MCF 10A (cell line): ENCODE measurements around the gene TSPAN17. TPM values are rescaled to one million over a fixed set of nuclear protein-coding genes. Genes with fewer than 3 reads are reported as not detected.
A peak's percentile ranks its signal among the peaks of the same experiment; 100 is the strongest.
"Not testable (repeated sequence)": the region's sequence is repeated elsewhere in the genome, so short reads cannot be mapped to it uniquely, and the experiment has no call there.

Source experiments
- Bru-seq: library from RNA; stranded (reverse); fragments of 400-500 nt; gene quantifications from one replicate; lab custom pipeline; 2021; lab: Mats Ljungman, UMichigan
- BruChase-seq, 2 experiments: library from RNA; stranded (reverse); fragments of 400-500 nt; gene quantifications; one replicate each; lab custom pipeline; 2021; lab: Mats Ljungman, UMichigan
- BruUV-seq: library from RNA; stranded (reverse); fragments of 400-500 nt; replicated peaks from 2 replicates; lab custom pipeline; 2021; lab: Mats Ljungman, UMichigan
- CTCF ChIA-PET: fragments of 300-600 bp; sonication (Branson Sonifier 250); formaldehyde crosslinking; extraction: SDS; loops from one replicate; lab custom pipeline; 2021; ENCODE audit warnings: antibody characterized with exemption, inconsistent platforms; lab: Yijun Ruan, JAX
- POLR2A ChIA-PET: fragments of 300-600, 350-650 bp; sonication (Branson Sonifier 250); formaldehyde crosslinking; extraction: SDS; loops from one replicate; lab custom pipeline; 2020; ENCODE audit warnings: antibody characterized with exemption, inconsistent platforms; lab: Yijun Ruan, JAX
- DNase-seq: peaks from one replicate; pipeline ENCODE4 v3.0.0-alpha.2; 2018; ENCODE audit not compliant: unreplicated experiment
- H3K27ac Mint-ChIP-seq: one replicate; pipeline ENCODE4 v1.8.0; 2022; ENCODE audit warnings: mild to moderate bottlenecking, low read depth, mixed read lengths; ENCODE audit not compliant: unreplicated experiment
- H3K27me3 Mint-ChIP-seq: one replicate; pipeline ENCODE4 v1.8.0; 2022; ENCODE audit warnings: mixed read lengths; ENCODE audit not compliant: insufficient read depth, unreplicated experiment
- H3K36me3 Mint-ChIP-seq: one replicate; pipeline ENCODE4 v1.8.0; 2022; ENCODE audit warnings: mild to moderate bottlenecking, moderate library complexity, mixed read lengths; ENCODE audit not compliant: insufficient read depth, unreplicated experiment
- H3K4me1 Mint-ChIP-seq: one replicate; pipeline ENCODE4 v1.8.0; 2022; ENCODE audit warnings: mixed read lengths; ENCODE audit not compliant: insufficient read depth, unreplicated experiment
- H3K4me3 Mint-ChIP-seq: one replicate; pipeline ENCODE4 v1.8.0; 2022; ENCODE audit warnings: mild to moderate bottlenecking, moderate library complexity, mixed read lengths; ENCODE audit not compliant: unreplicated experiment
- H3K9me3 Mint-ChIP-seq: one replicate; pipeline ENCODE4 v1.8.0; 2022; ENCODE audit warnings: mixed read lengths; ENCODE audit not compliant: unreplicated experiment
- intact Hi-C: fragments of 100-400 bp; cut with micrococcal nuclease; formaldehyde crosslinking; loops from 2 replicates; pipeline ENCODE4 v1.14.1; 2022
- long read RNA-seq: library from polyadenylated mRNA; stranded (forward); transcript quantifications from one replicate; pipeline ENCODE4 v2.0.0, GENCODE V29; 2022
- total RNA-seq: library from RNA; stranded (reverse); gene quantifications from 2 replicates; pipeline ENCODE4 v1.2.3, GENCODE V29; 2022
- TF ChIP-seq, protein P1 (sequence below): fragments of 200-600 bp; IDR thresholded peaks from one replicate; pipeline ENCODE4 v1.8.0; 2022; ENCODE audit warnings: antibody characterized with exemption, mild to moderate bottlenecking; ENCODE audit not compliant: unreplicated experiment

TSPAN17 gene, protein sequence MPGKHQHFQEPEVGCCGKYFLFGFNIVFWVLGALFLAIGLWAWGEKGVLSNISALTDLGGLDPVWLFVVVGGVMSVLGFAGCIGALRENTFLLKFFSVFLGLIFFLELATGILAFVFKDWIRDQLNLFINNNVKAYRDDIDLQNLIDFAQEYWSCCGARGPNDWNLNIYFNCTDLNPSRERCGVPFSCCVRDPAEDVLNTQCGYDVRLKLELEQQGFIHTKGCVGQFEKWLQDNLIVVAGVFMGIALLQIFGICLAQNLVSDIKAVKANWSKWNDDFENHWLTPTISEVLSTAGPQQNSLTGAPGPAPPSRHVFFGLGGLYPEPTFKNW
- total RNA-seq (36.7 and 47.5 TPM in 2 replicates), Bru-seq, nascent RNA (percentile 57 among the genes with signal in this experiment), BruChase-seq, experiment 1, labeled RNA remaining after a 6-hour chase (percentile 87 among the genes with signal in this experiment), BruChase-seq, experiment 2, labeled RNA remaining after a 2-hour chase (percentile 72 among the genes with signal in this experiment)
- long read RNA-seq, partial matches to known transcripts, result 11 of 18 reads
- long read RNA-seq, other reads (novel, unspliced or antisense), result 1 of 18 reads

DNA sequence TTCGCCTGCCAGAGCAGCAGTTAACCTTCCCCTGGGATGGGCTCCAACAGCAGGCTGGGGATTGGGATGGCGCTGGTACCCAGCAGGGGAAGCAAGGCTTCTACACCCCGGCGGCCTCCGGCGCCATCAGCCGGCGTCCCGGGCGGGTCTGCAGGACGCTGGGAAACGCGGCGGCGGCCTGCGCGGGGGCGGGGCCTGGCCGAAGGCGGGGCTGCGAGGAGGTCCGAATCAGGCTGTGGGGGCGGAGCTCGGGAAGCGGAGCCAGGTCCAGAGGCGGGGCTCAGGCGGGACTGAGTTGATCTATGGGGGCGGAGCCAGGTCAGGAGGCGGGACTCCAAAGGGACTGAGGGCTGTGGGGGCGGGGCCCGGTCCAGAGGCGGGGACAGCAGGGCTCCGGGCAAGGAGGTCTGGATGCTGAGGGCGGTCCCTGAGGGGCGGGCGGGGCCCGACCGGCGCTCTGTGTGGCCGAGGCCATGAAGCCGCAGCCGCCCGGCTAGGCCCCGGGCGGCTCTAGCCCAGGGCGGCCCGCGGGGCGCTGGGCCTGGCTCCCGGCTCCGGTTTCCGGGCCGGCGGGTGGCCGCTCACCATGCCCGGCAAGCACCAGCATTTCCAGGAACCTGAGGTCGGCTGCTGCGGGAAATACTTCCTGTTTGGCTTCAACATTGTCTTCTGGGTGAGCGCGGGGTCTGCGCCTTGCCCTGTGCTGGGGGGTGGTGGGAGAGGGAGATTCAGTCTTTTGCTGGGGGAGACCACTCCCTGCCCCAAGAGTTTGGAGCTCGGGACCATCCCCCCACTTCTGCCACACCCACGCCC is at the start of gene TSPAN17:
Gene TSPAN17, plus strand, starts transcription at position 455 of the 813 bp plus-strand sequence. Its CDS starts 132 bp downstream, at position 587.
- ChIA-PET POLR2A (interaction anchor here (0.6 to 2.6 kb wide), 25 partner anchors 11 to 1660 kb away, joined by 3 to 28 read pairs (median 4); partner anchors contain the start of genes CLTB, FAF2, HIGD2A and NOP16), CTCF (interaction anchor here (0.5 to 9.4 kb wide), 22 partner anchors 12 to 234 kb away, joined by 3 to 122 read pairs (median 4); partner anchors contain the start of genes EIF4E1B, GPRIN1 and SNCB)
- Mint-ChIP-seq H3K27me3 (no peaks in the 10 kb centered on the region), H3K4me3 (peak within 1 kb of the TSS; percentile 80), H3K9me3 (no peaks in the 10 kb centered on the region), H3K4me1 (peaks cover 21% of the 10 kb centered on the region), H3K27ac (peak within 1 kb of the TSS; percentile 76), H3K36me3 (no peaks in the 10 kb centered on the region)
- BruUV-seq, result no TSS peak
- TF ChIP-seq, protein P1, sequence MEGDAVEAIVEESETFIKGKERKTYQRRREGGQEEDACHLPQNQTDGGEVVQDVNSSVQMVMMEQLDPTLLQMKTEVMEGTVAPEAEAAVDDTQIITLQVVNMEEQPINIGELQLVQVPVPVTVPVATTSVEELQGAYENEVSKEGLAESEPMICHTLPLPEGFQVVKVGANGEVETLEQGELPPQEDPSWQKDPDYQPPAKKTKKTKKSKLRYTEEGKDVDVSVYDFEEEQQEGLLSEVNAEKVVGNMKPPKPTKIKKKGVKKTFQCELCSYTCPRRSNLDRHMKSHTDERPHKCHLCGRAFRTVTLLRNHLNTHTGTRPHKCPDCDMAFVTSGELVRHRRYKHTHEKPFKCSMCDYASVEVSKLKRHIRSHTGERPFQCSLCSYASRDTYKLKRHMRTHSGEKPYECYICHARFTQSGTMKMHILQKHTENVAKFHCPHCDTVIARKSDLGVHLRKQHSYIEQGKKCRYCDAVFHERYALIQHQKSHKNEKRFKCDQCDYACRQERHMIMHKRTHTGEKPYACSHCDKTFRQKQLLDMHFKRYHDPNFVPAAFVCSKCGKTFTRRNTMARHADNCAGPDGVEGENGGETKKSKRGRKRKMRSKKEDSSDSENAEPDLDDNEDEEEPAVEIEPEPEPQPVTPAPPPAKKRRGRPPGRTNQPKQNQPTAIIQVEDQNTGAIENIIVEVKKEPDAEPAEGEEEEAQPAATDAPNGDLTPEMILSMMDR, result peak; percentile 49
- peak; percentile 100 for DNase-seq
- intact Hi-C loops, result loop anchor here (1.0 to 5.0 kb wide), 4 partner anchors 36 to 230 kb away; no protein-coding TSS in a partner anchor

DNA sequence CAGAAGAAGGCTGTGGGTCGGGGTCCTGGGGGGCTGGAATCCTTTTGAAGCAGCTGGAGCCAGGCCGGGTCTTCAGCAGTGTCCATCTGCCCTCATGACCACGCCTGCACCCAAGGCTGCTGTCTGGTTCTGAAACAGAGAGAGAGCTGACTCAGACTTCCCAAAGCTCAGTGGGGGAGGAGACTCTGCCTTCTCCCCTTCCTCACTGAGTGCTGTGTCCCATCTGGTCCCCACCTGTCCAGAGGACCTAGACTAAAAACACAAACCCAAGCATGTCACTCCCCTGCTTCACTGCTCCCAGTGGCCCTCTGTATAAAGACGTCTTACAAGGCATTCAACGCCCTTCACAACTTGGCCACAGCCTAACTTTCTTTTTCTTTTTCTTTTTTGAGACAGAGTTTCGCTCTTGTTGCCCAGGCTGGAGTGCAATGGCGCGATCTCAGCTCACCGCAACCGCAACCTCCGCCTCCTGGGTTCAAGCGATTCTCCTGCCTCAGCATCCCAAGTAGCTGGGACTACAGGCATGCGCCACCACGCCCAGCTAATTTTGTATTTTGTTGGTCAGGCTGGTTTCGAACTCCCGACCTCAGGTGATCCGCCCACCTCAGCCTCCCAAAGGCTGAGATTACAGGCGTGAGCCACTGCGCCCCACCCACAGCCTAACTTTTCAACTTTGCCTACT is 47.4 kb upstream of the TSPAN17 start:
- CTCF ChIA-PET, result interaction anchor here (0.7 to 1.8 kb wide), 2 partner anchors 26 to 835 kb away, joined by 3 to 6 read pairs; no protein-coding TSS in a partner anchor
- H3K4me3 Mint-ChIP-seq, H3K27ac Mint-ChIP-seq: not testable (repeated sequence)

DNA sequence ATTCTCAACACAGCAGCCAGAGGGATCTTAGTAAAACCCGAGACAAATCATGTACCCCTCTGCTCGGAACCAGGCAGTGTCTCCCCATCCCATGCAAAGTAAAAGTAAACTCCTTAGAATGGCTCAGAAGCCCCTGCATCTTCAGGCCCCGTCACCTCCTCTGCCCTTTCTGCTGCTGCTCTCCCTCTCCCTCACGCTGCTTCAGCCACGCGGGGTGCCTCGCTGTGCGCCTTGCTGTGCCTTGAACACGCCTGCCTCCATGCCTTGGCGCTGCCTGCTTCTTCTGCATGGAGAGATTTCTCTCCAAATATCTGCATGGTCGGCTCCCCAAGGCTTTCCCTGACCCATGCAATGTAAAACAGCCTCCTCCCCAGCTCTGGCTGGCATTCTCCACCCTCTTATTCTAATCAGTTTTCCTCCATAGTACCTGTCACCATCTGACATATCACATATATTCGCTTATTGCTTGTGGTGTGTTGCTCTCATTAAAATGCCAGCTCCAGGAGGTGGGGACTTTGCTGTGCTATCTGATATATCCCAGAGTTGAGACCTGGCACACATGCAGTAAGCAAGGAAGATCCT is 45.3 kb upstream of the TSPAN17 start:
- Mint-ChIP-seq H3K9me3 (no peaks in the 10 kb centered on the region), H3K4me1 (peaks cover 7% of the 10 kb centered on the region), H3K27ac (no peak overlapping the region), H3K27me3 (no peaks in the 10 kb centered on the region), H3K4me3 (no peak overlapping the region), H3K36me3 (no peaks in the 10 kb centered on the region)
- intact Hi-C loops, result no loop called here
- ChIA-PET CTCF (interaction anchor here (0.5 to 1.2 kb wide), 3 partner anchors 19 to 45 kb away, joined by 4 read pairs; no protein-coding TSS in a partner anchor), POLR2A (no interaction called here)
- DNase-seq, result no peak
- TF ChIP-seq, protein P1, result no peak
- BruUV-seq, result no TSS peak

More for the DNA sequence above, 47.4 kb upstream of the TSPAN17 start:
- H3K9me3 Mint-ChIP-seq, BruUV-seq, H3K27me3 Mint-ChIP-seq, H3K4me1 Mint-ChIP-seq, DNase-seq, H3K36me3 Mint-ChIP-seq, intact Hi-C loops: not testable (repeated sequence)
- POLR2A ChIA-PET, result interaction anchor here (0.7 kb wide), 1 partner anchor 169 kb away, joined by 4 read pairs; no protein-coding TSS in a partner anchor
